Osteoblast (primary cell): ENCODE data around the gene OVCA2. TPM values are rescaled to one million over a fixed set of nuclear protein-coding genes. Genes with fewer than 3 reads are reported as not detected.

Experiments used
- DNase-seq: peaks from one replicate; pipeline ENCODE4 v3.0.0; 2011; ENCODE audit warnings: low spot score, mixed read lengths; ENCODE audit not compliant: insufficient read length; ENCODE audit errors: missing footprints
- H2AFZ ChIP-seq: 2 replicates; pipeline ENCODE4 v1.6.0; 2011; ENCODE audit warnings: mild to moderate bottlenecking, low read length
- H3K27ac ChIP-seq: 2 replicates; pipeline ENCODE4 v1.5.1; 2011; ENCODE audit warnings: mild to moderate bottlenecking, low read depth, low read length, moderate library complexity
- H3K27me3 ChIP-seq: 2 replicates; pipeline ENCODE4 v1.6.0; 2012; ENCODE audit warnings: mild to moderate bottlenecking, control low read depth, inconsistent platforms, low read length, moderate library complexity; ENCODE audit not compliant: insufficient read depth
- H3K36me3 ChIP-seq: 2 replicates; pipeline ENCODE4 v1.5.1; 2011; ENCODE audit warnings: mild to moderate bottlenecking, low read length, control low read depth, moderate library complexity; ENCODE audit not compliant: insufficient read depth
- H3K4me1 ChIP-seq: 2 replicates; pipeline ENCODE4 v1.5.1; 2011; ENCODE audit warnings: mild to moderate bottlenecking, low read length, control low read depth, moderate library complexity; ENCODE audit not compliant: insufficient read depth
- H3K4me2 ChIP-seq: 2 replicates; pipeline ENCODE4 v1.6.0; 2011; ENCODE audit warnings: mild to moderate bottlenecking, low read length; ENCODE audit not compliant: insufficient read depth
- H3K4me3 ChIP-seq: fragments of 200-600 bp; sonication (generic); 3 replicates; pipeline ENCODE4 v1.5.1; 2012; ENCODE audit warnings: mild to moderate bottlenecking, low read length, inconsistent platforms; ENCODE audit not compliant: insufficient read depth
- H3K79me2 ChIP-seq: 2 replicates; pipeline ENCODE4 v1.6.0; 2012; ENCODE audit warnings: mild to moderate bottlenecking, low read length, control low read depth, inconsistent platforms; ENCODE audit not compliant: insufficient read depth
- H3K9me3 ChIP-seq: 2 replicates; pipeline ENCODE4 v1.5.1; 2011; ENCODE audit warnings: low read depth, low read length, control low read depth
- H4K20me1 ChIP-seq: 2 replicates; pipeline ENCODE4 v1.6.0; 2012; ENCODE audit warnings: mild to moderate bottlenecking, low read length, control low read depth; ENCODE audit not compliant: insufficient read depth
- total RNA-seq: library from RNA; depleted of rRNA; stranded (reverse); fragments of >200 nt; gene quantifications from 2 replicates; pipeline ENCODE4 v1.2.3, GENCODE V29; 2012
- TF ChIP-seq, protein P1 (sequence below): IDR thresholded peaks from 2 replicates; pipeline ENCODE4 v1.5.1; 2011; ENCODE audit warnings: mild to moderate bottlenecking, low read depth, low read length, moderate library complexity; ENCODE audit errors: extremely low read depth

Gene OVCA2
- total RNA-seq, 1 donor, result 59.0 TPM

GRCh38 chr17:2015314-2015713 is 26.5 kb upstream of the OVCA2 start:
- no peaks in the 10 kb centered on the region for H3K79me2 ChIP-seq
- no peak overlapping the region for H3K4me2 ChIP-seq
- H3K36me3 ChIP-seq, result no peaks in the 10 kb centered on the region
- TF ChIP-seq, protein P1, sequence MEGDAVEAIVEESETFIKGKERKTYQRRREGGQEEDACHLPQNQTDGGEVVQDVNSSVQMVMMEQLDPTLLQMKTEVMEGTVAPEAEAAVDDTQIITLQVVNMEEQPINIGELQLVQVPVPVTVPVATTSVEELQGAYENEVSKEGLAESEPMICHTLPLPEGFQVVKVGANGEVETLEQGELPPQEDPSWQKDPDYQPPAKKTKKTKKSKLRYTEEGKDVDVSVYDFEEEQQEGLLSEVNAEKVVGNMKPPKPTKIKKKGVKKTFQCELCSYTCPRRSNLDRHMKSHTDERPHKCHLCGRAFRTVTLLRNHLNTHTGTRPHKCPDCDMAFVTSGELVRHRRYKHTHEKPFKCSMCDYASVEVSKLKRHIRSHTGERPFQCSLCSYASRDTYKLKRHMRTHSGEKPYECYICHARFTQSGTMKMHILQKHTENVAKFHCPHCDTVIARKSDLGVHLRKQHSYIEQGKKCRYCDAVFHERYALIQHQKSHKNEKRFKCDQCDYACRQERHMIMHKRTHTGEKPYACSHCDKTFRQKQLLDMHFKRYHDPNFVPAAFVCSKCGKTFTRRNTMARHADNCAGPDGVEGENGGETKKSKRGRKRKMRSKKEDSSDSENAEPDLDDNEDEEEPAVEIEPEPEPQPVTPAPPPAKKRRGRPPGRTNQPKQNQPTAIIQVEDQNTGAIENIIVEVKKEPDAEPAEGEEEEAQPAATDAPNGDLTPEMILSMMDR, result no peak
- no peak overlapping the region for H2AFZ ChIP-seq
- H3K27ac ChIP-seq, result no peak overlapping the region
- no peaks in the 10 kb centered on the region for H4K20me1 ChIP-seq
- H3K4me3 ChIP-seq, result no peak overlapping the region
- peaks cover 21% of the 10 kb centered on the region for H3K4me1 ChIP-seq
- no peak for DNase-seq
- peaks cover 19% of the 10 kb centered on the region for H3K27me3 ChIP-seq
- H3K9me3 ChIP-seq, result no peaks in the 10 kb centered on the region

GRCh38 chr17:2016494-2016893 is 25.3 kb upstream of the OVCA2 start:
- DNase-seq, result no peak
- Histone ChIP-seq H4K20me1 (no peaks in the 10 kb centered on the region), H3K9me3 (no peaks in the 10 kb centered on the region), H3K79me2 (no peaks in the 10 kb centered on the region), H3K4me2 (no peak overlapping the region), H3K27me3 (peaks cover 28% of the 10 kb centered on the region), H3K27ac (no peak overlapping the region), H3K4me1 (peaks cover 17% of the 10 kb centered on the region), H3K36me3 (no peaks in the 10 kb centered on the region), H3K4me3 (no peak overlapping the region), H2AFZ (no peak overlapping the region)
- TF ChIP-seq, protein P1, result no peak

- no peak overlapping the region for H3K27ac ChIP-seq
- no peaks in the 10 kb centered on the region for H4K20me1 ChIP-seq
- H2AFZ ChIP-seq, result no peak overlapping the region
- H3K4me1 ChIP-seq, result peaks cover 8% of the 10 kb centered on the region
- H3K9me3 ChIP-seq, result no peaks in the 10 kb centered on the region
- DNase-seq, result no peak
- TF ChIP-seq, protein P1, result no peak
- H3K4me2 ChIP-seq, result no peak overlapping the region
- H3K27me3 ChIP-seq, result peaks cover 28% of the 10 kb centered on the region
- H3K36me3 ChIP-seq, result no peaks in the 10 kb centered on the region
- H3K4me3 ChIP-seq, result no peak overlapping the region
- no peaks in the 10 kb centered on the region for H3K79me2 ChIP-seq
Observed at GRCh38 chr17:2017274-2017941, 24.4 kb upstream of the OVCA2 start.

GRCh38 chr17:2018716-2019510 is 22.9 kb upstream of the OVCA2 start:
- H3K27me3 ChIP-seq, result peaks cover 41% of the 10 kb centered on the region
- H3K4me3 ChIP-seq, result no peak overlapping the region
- TF ChIP-seq, protein P1, result no peak
- H3K27ac ChIP-seq, result no peak overlapping the region
- no peak for DNase-seq
- H2AFZ ChIP-seq, result no peak overlapping the region
- H3K4me1 ChIP-seq, result peaks cover 3% of the 10 kb centered on the region
- no peaks in the 10 kb centered on the region for H3K79me2 ChIP-seq
- no peaks in the 10 kb centered on the region for H4K20me1 ChIP-seq
- H3K4me2 ChIP-seq, result no peak overlapping the region
- no peaks in the 10 kb centered on the region for H3K9me3 ChIP-seq
- no peaks in the 10 kb centered on the region for H3K36me3 ChIP-seq
